GM12872 (cell line): Measurements from ENCODE around the gene NPAS3.

ENCODE experiments used
- TF ChIP-seq, protein P1 (sequence below): IDR thresholded peaks from 3 replicates; pipeline ENCODE4 v1.5.1; 2011; ENCODE audit warnings: low read depth, mild to moderate bottlenecking, low read length, moderate library complexity; ENCODE audit not compliant: insufficient read depth

The NPAS3 gene

DNA sequence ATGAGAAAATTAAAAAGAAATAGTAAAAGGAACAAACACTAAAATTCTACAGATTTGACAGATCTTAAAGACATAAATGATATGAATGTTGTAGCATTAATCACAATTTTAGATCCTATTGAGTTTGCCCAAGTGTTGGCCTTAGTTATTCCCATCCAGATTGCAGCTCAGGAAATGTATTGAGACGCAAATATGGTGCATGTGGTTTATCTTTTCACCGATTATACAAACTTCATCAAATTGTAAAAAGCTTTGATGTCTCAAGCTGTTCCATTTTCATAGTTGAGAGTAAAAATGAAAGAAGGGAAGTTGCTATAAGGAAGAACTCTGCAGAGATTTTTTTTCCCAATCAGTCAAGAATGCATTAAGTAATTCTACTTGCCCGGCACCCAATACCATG is 683.8 kb downstream of the NPAS3 start:
- TF ChIP-seq, protein P1, sequence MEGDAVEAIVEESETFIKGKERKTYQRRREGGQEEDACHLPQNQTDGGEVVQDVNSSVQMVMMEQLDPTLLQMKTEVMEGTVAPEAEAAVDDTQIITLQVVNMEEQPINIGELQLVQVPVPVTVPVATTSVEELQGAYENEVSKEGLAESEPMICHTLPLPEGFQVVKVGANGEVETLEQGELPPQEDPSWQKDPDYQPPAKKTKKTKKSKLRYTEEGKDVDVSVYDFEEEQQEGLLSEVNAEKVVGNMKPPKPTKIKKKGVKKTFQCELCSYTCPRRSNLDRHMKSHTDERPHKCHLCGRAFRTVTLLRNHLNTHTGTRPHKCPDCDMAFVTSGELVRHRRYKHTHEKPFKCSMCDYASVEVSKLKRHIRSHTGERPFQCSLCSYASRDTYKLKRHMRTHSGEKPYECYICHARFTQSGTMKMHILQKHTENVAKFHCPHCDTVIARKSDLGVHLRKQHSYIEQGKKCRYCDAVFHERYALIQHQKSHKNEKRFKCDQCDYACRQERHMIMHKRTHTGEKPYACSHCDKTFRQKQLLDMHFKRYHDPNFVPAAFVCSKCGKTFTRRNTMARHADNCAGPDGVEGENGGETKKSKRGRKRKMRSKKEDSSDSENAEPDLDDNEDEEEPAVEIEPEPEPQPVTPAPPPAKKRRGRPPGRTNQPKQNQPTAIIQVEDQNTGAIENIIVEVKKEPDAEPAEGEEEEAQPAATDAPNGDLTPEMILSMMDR: no peak

DNA sequence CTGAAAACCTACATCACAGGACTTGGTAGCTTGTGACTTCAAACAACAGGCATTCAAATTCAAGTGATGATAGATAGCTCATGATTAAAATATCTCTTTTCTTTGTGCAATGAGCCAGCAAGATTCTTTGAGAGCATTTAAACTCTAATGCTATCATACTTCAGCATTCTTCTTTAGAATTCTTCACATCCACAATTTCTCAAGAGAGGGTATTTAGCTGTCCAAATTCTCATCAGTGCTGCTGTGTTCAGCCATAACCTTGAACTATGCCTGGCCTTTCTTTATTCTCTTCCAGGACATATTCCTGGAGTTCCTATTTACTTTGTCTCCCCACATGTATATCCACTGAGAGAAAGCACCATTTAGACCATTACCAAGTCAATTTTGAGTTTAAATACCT is 691.1 kb downstream of the NPAS3 start:
- TF ChIP-seq, protein P1: no peak

DNA sequence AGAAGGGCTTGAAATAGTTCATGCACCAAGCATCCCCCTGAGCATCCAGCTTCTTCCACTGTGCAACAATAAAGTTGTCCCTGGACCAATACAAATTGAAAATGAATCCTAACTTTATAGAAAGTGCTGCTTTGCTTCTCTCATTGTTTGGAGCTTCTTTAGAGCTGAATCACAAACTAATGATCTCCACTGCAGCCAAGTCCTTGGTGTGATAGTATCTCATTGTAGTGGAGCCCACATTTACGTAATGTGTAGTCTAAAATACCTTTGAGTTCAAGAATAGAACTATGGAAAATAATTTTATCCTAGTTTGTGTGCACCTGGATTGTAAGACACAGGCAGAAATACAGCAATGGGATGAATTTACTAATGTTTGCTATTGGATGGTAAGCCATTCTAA is 692.3 kb downstream of the NPAS3 start:
- TF ChIP-seq, protein P1: no peak

DNA sequence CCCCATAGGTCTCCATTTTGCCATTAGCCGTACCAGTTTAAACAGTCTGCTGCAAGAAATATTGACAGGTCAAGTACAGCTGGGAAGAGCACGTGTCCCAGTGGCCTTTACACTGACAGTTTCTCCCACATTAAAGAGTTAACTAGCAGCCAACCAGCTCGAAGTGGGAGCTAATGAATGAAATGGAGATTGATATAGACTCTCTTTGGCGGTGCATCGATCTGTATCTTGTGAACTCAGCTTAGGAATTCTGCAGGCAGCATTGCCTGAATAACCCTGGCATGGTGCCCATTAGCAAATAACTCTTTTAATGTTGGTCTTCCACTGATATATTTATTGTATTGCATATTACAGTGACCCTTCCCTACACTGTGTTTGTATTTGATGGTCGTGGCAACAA is 692.8 kb downstream of the NPAS3 start:
- TF ChIP-seq, protein P1: no peak

DNA sequence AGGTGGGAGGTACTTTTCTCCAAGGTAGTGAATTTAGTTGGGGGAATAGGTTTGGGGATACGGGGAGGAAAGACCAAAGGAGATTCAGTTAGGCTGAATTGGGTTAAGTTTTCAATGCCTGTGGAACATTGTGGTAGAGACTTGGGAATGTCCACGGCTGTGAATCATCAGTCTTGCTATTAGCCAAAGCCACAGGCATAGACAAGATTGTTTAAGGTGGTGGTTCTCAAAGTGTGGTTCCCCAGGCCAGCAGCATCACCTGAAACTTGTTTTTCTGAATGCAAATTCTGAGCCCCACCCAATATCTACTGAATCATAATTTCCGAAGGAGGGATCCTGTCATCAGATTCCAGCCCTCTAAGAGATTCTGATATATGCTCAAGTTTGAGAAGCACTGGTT is 696.0 kb downstream of the NPAS3 start:
- TF ChIP-seq, protein P1: no peak

DNA sequence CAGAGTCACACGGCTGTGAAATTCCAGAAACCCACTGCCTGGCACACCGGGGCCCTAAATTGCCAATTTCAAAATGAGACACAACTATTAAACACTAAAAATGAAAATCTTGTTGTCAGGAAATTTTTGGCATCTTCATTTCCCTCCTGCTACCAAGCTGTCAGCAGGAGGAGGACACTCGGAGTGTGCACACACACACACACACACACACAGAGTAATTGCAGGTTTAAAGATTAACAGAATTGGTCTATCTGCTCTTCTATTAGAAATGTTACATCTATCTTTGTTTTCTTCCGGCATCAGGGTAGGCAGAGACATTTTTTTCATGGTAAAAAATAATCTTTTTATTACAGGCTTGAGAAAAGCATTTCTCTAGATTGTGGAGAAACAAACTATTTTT is 698.0 kb downstream of the NPAS3 start:
- TF ChIP-seq, protein P1: no peak

DNA sequence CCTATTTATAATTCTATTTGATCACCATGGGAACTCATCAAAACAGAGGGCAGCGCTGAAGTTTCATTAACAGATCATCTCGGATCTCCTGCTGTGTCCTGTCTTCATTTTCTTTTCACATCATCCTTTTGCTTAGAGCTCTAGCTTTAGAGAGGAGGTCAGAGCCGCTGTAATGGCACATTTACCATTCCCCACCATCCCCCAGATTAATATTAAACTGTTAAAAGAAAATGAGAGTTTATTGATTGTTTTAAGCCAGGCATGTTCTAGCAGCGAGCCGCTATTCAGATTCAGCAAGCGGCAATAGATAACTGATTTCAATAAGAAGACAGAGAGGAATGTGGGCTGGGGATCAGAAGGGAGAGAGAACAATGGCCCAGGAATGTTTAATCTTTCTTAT is 703.4 kb downstream of the NPAS3 start:
- TF ChIP-seq, protein P1: no peak
